Tibial artery (tissue), 4 donors: ENCODE data around the gene TBL1X.

ENCODE experiments used
- DNase-seq, 2 donors: peaks; one replicate each; pipeline ENCODE4 v3.0.0-alpha.2; 2019
- H3K27ac ChIP-seq, 2 donors: fragments of 200-600 bp; sonication (generic) in 1 of 2; 1 replicate in 1 of 2; 2 replicates in 1 of 2; pipeline ENCODE4 v1.5.1; 2018 to 2019; ENCODE audit warnings: mild to moderate bottlenecking in 1 of 2
- H3K27me3 ChIP-seq, 2 donors: fragments of 200-600 bp; sonication (generic) in 1 of 2; one replicate each; pipeline versions ENCODE4 v1.5.1 to v1.6.0; 2016 to 2019
- H3K36me3 ChIP-seq, 3 donors: fragments of 200-600 bp; sonication (generic) in 2 of 3; one replicate each; pipeline ENCODE4 v1.5.1; 2016 to 2019; ENCODE audit warnings: mild to moderate bottlenecking in 2 of 3
- H3K4me1 ChIP-seq, 4 donors: fragments of 200-600 bp; sonication (generic) in 2 of 4; 1 replicate in 3 of 4; 2 replicates in 1 of 4; pipeline ENCODE4 v1.5.1; 2016 to 2019
- H3K4me3 ChIP-seq, 2 donors: fragments of 200-600 bp; sonication (generic) in 1 of 2; 1 replicate in 1 of 2; 2 replicates in 1 of 2; pipeline ENCODE4 v1.5.1; 2018 to 2019; ENCODE audit warnings: mild to moderate bottlenecking in 2 of 2
- H3K9me3 ChIP-seq, 3 donors: fragments of 200-600 bp; sonication (generic) in 1 of 3; one replicate each; pipeline ENCODE4 v1.5.1; 2016 to 2019
- CTCF ChIP-seq, 2 experiments: fragments of 200-600 bp in 1 of 2; fragments of 450-650 bp in 1 of 2; IDR thresholded peaks; one replicate each; pipeline ENCODE4 v1.5.1; 2017 to 2019; ENCODE audit warnings: antibody characterized with exemption in 2 of 2, mild to moderate bottlenecking in 1 of 2, moderate library complexity in 1 of 2
- intact Hi-C: fragments of 100-400 bp; cut with DNase I; formaldehyde crosslinking; loops from one replicate; pipeline ENCODE4 v1.15.0; 2023; ENCODE audit warnings: low total_unique reads

TBL1X gene

GRCh38 chrX:9598344-9598743 is 133.5 kb downstream of the TBL1X start:
- Histone ChIP-seq H3K27me3 (no peaks in the 10 kb centered on the region), H3K36me3 (no peaks in the 10 kb centered on the region), H3K4me1 (peaks cover 0 to 43% (median 2%) of the 10 kb centered on the region in 4 donors), H3K27ac (peak overlapping the region in 1 of 2 donors; percentile 6), H3K4me3 (no peak overlapping the region), H3K9me3 (no peaks in the 10 kb centered on the region)
- no peak for TF ChIP-seq CTCF (IDR thresholded peaks at IDR 0.05)
- intact Hi-C loops: no loop called here
- no peak for DNase-seq

- peak; percentile 54 to 80 for DNase-seq
- no peaks in the 10 kb centered on the region for H3K36me3 ChIP-seq
- peaks cover 0 to 28% (median 2%) of the 10 kb centered on the region in 4 donors for H3K4me1 ChIP-seq
- no peaks in the 10 kb centered on the region for H3K9me3 ChIP-seq
- intact Hi-C loops: no loop called here
- TF ChIP-seq CTCF (IDR thresholded peaks at IDR 0.05): no peak
- H3K27me3 ChIP-seq: no peaks in the 10 kb centered on the region
- peak overlapping the region; percentile 28 to 53 for H3K27ac ChIP-seq
- peak overlapping the region in 1 of 2 donors; percentile 3 for H3K4me3 ChIP-seq
Measured at GRCh38 chrX:9604111-9604907, 139.5 kb downstream of the TBL1X start.

GRCh38 chrX:9604908-9605306 is 140.0 kb downstream of the TBL1X start:
- H3K36me3 ChIP-seq: no peaks in the 10 kb centered on the region
- H3K27ac ChIP-seq: peak overlapping the region; percentile 28 to 53
- TF ChIP-seq CTCF (IDR thresholded peaks at IDR 0.05): no peak
- H3K9me3 ChIP-seq: no peaks in the 10 kb centered on the region
- peak overlapping the region in 1 of 2 donors; percentile 3 for H3K4me3 ChIP-seq
- DNase-seq: no peak
- intact Hi-C loops: no loop called here
- H3K4me1 ChIP-seq: peaks cover 0 to 28% (median 2%) of the 10 kb centered on the region in 4 donors
- no peaks in the 10 kb centered on the region for H3K27me3 ChIP-seq

GRCh38 chrX:9605484-9605883 is 140.6 kb downstream of the TBL1X start:
- Histone ChIP-seq H3K27me3 (no peaks in the 10 kb centered on the region), H3K36me3 (no peaks in the 10 kb centered on the region), H3K27ac (no peak overlapping the region), H3K9me3 (no peaks in the 10 kb centered on the region), H3K4me1 (peaks cover 0 to 28% (median 2%) of the 10 kb centered on the region in 4 donors), H3K4me3 (no peak overlapping the region)
- TF ChIP-seq CTCF (IDR thresholded peaks at IDR 0.05): no peak
- intact Hi-C loops: no loop called here
- DNase-seq: no peak

- DNase-seq: no peak
- H3K36me3 ChIP-seq: no peaks in the 10 kb centered on the region
- no peaks in the 10 kb centered on the region for H3K27me3 ChIP-seq
- H3K27ac ChIP-seq: peak overlapping the region in 1 of 2 donors; percentile 3
- no peaks in the 10 kb centered on the region for H3K9me3 ChIP-seq
- TF ChIP-seq CTCF (IDR thresholded peaks at IDR 0.05): no peak
- no peak overlapping the region for H3K4me3 ChIP-seq
- H3K4me1 ChIP-seq: peaks cover 0 to 38% (median 4%) of the 10 kb centered on the region in 4 donors
- intact Hi-C loops: no loop called here
Measured at GRCh38 chrX:9606971-9607370, 142.1 kb downstream of the TBL1X start.
